GM23248 (cell line): ENCODE results near the gene MAP3K4.

Experiments used
- EZH2 ChIP-seq: fragments of 200-600 bp; sonication (generic); IDR thresholded peaks from 2 replicates; pipeline ENCODE4 v1.6.1; 2018; ENCODE audit warnings: antibody characterized with exemption, mild to moderate bottlenecking; ENCODE audit not compliant: insufficient read depth, poor library complexity, severe bottlenecking
- EZH2phosphoT487 ChIP-seq: fragments of 200-600 bp; sonication (generic); IDR thresholded peaks from 2 replicates; pipeline ENCODE4 v1.6.1; 2018; ENCODE audit warnings: antibody characterized with exemption, moderate library complexity, mild to moderate bottlenecking, low read depth; ENCODE audit not compliant: insufficient read depth

DNA sequence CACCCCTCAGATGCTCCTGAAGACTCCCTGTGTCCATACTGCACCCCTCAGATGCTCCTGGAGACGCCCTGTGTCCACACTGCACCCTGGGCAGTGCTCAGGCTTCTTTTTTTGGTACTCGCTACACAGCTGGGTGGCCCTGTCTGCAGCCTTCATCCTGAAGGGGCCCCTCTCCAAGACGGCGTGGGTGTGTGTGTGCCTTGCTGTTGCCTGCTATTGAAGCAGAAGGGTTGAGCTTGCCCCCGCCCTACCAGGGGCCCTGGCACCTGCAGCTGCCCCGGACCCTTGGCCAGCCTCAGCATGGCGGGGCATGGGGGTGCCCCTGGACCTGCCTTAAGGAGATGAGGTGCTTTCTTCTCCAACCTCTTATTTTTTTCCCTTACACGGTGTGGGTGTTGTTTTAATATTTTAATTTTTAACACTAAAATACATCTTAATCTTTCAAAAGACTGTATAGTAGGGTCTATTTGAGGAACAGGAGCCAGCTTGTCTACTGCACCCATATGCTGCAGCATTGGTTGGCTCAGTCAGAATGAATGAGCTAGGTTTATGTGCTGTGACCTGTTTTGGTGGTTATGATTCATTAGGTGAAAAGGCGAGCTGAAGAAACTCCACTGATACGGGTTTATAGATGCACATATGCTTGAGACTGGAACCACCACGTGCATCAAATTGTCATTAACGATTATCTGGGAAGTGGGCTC is 146.4 kb downstream of the MAP3K4 start:
- TF ChIP-seq EZH2 = no peak
- no peak for TF ChIP-seq EZH2phosphoT487
